ENCODE results near the gene H2BK1. TPM values are rescaled to one million over a fixed set of nuclear protein-coding genes. Genes with fewer than 3 reads are reported as not detected.

Gene H2BK1
- total RNA-seq, 1 donor from 2014 or later: not detected

DNA sequence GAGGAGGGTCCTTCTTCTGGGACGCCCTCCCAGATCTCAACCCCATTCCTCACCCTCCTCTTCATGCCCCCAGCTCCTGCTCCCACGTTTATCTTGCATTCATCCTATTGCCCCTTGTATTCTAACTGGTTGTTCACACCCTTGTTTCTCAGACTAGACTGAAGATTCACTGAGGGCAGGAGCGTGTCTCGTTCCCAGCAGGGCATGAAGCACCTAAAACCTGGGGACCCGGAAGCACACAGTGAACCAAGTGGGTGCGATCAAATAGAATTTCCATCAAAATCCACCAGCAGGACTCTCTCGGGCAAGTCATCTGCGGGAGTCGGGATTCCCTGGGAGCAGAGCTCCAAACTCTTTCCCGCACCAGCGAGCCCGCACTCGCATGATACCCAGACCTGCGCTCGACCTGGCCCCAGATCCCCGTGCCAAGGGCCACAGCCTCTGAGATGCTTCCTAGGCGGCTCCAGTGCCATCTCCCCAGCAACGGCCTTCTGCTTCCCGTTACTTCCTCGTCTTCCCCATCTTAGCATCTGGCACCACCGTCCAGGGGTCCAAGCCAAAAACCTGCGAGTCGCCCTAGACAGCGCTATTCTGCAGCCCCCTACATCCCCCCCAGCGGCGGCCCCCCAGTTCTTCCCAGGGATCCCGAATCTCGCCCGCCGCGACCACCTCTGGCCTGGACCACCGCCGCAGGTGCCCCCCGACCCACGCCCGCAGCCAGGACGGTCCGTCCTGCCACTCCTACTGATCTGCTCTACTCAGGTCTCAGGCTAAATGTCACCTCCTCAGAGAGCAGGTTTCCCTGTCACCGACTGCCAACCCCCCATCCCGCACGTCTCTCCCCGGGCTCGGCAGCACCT is 36.7 kb downstream of the H2BK1 start:
- TF ChIP-seq, protein P1, sequence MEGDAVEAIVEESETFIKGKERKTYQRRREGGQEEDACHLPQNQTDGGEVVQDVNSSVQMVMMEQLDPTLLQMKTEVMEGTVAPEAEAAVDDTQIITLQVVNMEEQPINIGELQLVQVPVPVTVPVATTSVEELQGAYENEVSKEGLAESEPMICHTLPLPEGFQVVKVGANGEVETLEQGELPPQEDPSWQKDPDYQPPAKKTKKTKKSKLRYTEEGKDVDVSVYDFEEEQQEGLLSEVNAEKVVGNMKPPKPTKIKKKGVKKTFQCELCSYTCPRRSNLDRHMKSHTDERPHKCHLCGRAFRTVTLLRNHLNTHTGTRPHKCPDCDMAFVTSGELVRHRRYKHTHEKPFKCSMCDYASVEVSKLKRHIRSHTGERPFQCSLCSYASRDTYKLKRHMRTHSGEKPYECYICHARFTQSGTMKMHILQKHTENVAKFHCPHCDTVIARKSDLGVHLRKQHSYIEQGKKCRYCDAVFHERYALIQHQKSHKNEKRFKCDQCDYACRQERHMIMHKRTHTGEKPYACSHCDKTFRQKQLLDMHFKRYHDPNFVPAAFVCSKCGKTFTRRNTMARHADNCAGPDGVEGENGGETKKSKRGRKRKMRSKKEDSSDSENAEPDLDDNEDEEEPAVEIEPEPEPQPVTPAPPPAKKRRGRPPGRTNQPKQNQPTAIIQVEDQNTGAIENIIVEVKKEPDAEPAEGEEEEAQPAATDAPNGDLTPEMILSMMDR (IDR thresholded peaks at IDR 0.05; ENCODE audit: unreplicated experiment): no peak
- peaks cover 2% of the 10 kb centered on the region for H3K9me3 Mint-ChIP-seq (ENCODE audit: low read depth)
- no peaks in the 10 kb centered on the region for H3K36me3 Mint-ChIP-seq (ENCODE audit: insufficient read depth)
- no peak overlapping the region for H3K4me3 Mint-ChIP-seq (ENCODE audit: low read depth)
- peaks cover 74% of the 10 kb centered on the region for H3K27me3 Mint-ChIP-seq
- peaks cover 3% of the 10 kb centered on the region for H3K4me1 Mint-ChIP-seq (ENCODE audit: low read depth)
- DNase-seq (ENCODE audit: low spot score, unreplicated experiment): no peak
- H3K27ac Mint-ChIP-seq: no peak overlapping the region

DNA sequence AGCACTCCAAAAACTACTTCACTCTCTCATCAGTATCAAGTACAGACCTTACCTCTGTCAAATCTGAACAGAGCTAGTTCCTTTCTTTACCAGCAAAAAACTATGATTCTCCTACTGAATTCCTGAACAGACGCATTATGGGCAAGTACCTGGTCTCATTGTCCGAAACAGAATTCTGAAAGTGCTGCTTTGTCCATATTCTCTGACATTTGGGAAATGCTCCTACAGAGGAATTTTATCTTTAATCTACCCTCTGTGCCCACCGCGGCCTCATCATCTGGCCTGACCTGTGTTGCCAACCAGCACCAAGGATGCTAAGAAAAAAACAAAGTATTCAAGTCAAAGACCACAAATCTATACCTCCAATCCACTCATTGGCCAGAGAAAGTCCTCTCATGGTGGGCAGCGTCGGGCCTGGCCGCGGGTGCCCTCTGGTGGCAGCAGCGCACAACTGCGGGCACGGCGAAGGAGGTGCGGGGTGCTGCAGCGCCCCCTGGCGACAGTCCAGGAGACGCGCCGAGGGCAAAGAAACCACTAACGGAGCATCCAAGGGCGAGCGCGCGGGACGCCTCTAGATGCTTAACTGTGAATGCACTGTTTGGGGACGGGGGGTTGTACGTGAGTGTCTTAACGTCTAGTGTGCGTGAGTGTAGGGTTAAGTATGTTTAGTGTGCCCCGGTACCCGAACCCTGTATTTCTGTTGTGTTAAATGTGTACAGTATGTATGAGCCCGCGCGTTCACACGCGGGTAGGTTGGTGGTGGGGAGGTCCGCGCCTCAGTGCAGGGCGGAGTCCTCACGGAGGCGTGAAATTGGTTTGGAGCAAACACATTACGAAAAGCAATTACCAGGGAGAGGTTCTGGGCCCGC is 37.8 kb downstream of the H2BK1 start:
- no peak overlapping the region for H3K4me3 Mint-ChIP-seq (ENCODE audit: low read depth)
- H3K27ac Mint-ChIP-seq: no peak overlapping the region
- peaks cover 71% of the 10 kb centered on the region for H3K27me3 Mint-ChIP-seq

DNA sequence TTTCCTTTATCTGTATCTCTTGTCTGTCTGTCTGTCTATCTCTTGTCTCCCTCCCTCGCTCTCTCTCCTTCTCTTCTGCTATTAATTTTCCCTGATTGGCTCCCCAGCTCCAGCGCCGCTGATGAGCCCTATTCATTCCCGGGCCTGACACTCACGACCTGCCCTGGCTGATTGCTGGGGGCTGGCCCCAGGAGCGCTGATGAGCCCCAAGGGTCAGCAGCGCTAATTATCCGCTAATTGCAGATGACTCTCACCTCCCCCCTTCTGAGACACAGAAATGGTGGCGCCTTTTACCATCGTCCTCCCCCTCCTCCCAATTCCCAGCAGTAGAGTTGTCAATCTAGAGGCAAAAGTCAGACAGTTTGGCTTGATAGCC is 41.5 kb downstream of the H2BK1 start:
- Mint-ChIP-seq H3K4me3 (ENCODE audit: low read depth) (peak overlapping the region; percentile 65), H3K36me3 (ENCODE audit: insufficient read depth) (no peaks in the 10 kb centered on the region)
- DNase-seq (ENCODE audit: low spot score, unreplicated experiment): no peak

More for the DNA sequence above, 37.8 kb downstream of the H2BK1 start:
- Mint-ChIP-seq H3K9me3 (ENCODE audit: low read depth) (peaks cover 2% of the 10 kb centered on the region), H3K36me3 (ENCODE audit: insufficient read depth) (no peaks in the 10 kb centered on the region), H3K4me1 (ENCODE audit: low read depth) (peaks cover 7% of the 10 kb centered on the region)
- TF ChIP-seq, protein P1 (IDR thresholded peaks at IDR 0.05; ENCODE audit: unreplicated experiment): peak; percentile 100
- peak; percentile 79 for DNase-seq (ENCODE audit: low spot score, unreplicated experiment)

DNA sequence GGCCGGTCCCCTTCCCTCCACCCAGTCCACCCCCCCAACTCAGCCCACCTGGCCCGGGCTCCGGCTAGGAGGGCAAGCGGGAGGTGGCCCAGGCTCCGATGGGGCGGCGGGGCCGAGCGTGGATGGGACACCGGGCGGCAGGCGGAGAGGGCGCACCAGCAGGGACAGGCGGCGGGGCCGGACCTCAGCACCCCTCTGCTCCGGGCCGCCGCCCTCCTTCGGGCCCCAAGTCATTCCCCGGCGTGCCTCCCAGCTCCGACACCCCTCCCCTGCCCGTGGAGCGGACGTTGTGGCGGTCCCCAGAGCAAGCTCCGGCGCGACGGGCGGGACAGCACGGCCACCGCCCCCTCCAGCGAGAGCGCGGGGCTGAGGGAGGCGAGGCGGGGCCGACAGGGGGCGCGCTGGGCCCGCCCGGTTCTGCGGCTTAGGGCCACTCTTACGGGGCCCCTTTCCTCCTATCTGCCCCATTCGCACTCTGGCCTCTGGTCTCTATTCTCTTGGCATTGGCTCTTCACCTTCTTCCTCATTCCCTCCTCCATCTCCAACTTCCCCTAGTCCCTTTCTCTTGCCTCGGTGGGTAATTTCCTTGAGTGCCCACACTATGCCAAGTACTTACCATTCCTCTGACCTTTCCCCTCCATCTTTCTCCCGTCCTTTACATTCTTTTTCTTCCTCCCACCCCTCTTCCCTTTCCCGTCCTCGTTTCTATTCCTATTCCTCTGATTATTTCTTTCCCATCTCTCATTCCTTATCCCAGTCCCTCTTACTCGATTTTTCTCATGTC is 42.1 kb downstream of the H2BK1 start:
- Mint-ChIP-seq H3K4me3 (ENCODE audit: low read depth) (peak overlapping the region; percentile 65), H3K9me3 (ENCODE audit: low read depth) (peaks cover 2% of the 10 kb centered on the region), H3K27ac (peak overlapping the region; percentile 22), H3K36me3 (ENCODE audit: insufficient read depth) (no peaks in the 10 kb centered on the region), H3K27me3 (peaks cover 40% of the 10 kb centered on the region), H3K4me1 (ENCODE audit: low read depth) (peaks cover 10% of the 10 kb centered on the region)
- DNase-seq (ENCODE audit: low spot score, unreplicated experiment): peak; percentile 54
- TF ChIP-seq, protein P1 (IDR thresholded peaks at IDR 0.05; ENCODE audit: unreplicated experiment): peak; percentile 90

More for the DNA sequence above, 41.5 kb downstream of the H2BK1 start:
- H3K9me3 Mint-ChIP-seq (ENCODE audit: low read depth): peaks cover 2% of the 10 kb centered on the region
- H3K4me1 Mint-ChIP-seq (ENCODE audit: low read depth): peaks cover 10% of the 10 kb centered on the region
- TF ChIP-seq, protein P1 (IDR thresholded peaks at IDR 0.05; ENCODE audit: unreplicated experiment): no peak
- H3K27ac Mint-ChIP-seq: peak overlapping the region; percentile 22
- peaks cover 46% of the 10 kb centered on the region for H3K27me3 Mint-ChIP-seq

Measured in progenitor cell of endocrine pancreas (in vitro differentiated cells).